Lower leg skin (tissue), 4 donors: ENCODE results near the gene HNRNPU. TPM values are rescaled to one million over a fixed set of nuclear protein-coding genes. Genes with fewer than 3 reads are reported as not detected.

Experiments
- DNase-seq, 2 donors: peaks; one replicate each; pipeline ENCODE4 v3.0.0-alpha.2; 2019; ENCODE audit warnings: low spot score in 2 of 2
- H3K4me3 ChIP-seq: fragments of 200-600 bp; sonication (generic); 2 replicates; pipeline ENCODE4 v1.5.1; 2017; ENCODE audit warnings: mild to moderate bottlenecking, low read depth; ENCODE audit not compliant: poor library complexity, severe bottlenecking
- POLR2A ChIP-seq, 2 donors: fragments of 450-650 bp; IDR thresholded peaks; one replicate each; pipeline ENCODE4 v1.6.1; 2016 to 2017; ENCODE audit warnings: antibody characterized with exemption in 2 of 2, mild to moderate bottlenecking in 1 of 2, moderate library complexity in 1 of 2
- WGBS, 2 donors: methylation state at CpG; one replicate each; pipeline ENCODE4 v1.1.5; 2018; 5-methylcytosine and 5-hydroxymethylcytosine counted together
- intact Hi-C: fragments of 100-400 bp; cut with DNase I; formaldehyde crosslinking; loops from one replicate; pipeline ENCODE4 v1.15.0; 2023; ENCODE audit warnings: low total_unique reads
- total RNA-seq, 4 donors: library from RNA; depleted of rRNA; stranded (reverse); fragments of >200 nt; gene quantifications; one replicate each; pipeline ENCODE4 v1.1.0, GENCODE V29; 2016
- TF ChIP-seq, protein P1 (sequence below), 3 donors: fragments of 450-650 bp; IDR thresholded peaks; one replicate each; pipeline ENCODE4 v1.5.1; 2016; ENCODE audit warnings: antibody characterized with exemption in 3 of 3, mild to moderate bottlenecking in 3 of 3, moderate library complexity in 2 of 3

HNRNPU gene
- total RNA-seq, 4 donors from 2014 or later, result 183 to 262 (median 209) TPM

- TF ChIP-seq POLR2A (IDR thresholded peaks at IDR 0.05), result no peak
- TF ChIP-seq, protein P1, sequence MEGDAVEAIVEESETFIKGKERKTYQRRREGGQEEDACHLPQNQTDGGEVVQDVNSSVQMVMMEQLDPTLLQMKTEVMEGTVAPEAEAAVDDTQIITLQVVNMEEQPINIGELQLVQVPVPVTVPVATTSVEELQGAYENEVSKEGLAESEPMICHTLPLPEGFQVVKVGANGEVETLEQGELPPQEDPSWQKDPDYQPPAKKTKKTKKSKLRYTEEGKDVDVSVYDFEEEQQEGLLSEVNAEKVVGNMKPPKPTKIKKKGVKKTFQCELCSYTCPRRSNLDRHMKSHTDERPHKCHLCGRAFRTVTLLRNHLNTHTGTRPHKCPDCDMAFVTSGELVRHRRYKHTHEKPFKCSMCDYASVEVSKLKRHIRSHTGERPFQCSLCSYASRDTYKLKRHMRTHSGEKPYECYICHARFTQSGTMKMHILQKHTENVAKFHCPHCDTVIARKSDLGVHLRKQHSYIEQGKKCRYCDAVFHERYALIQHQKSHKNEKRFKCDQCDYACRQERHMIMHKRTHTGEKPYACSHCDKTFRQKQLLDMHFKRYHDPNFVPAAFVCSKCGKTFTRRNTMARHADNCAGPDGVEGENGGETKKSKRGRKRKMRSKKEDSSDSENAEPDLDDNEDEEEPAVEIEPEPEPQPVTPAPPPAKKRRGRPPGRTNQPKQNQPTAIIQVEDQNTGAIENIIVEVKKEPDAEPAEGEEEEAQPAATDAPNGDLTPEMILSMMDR (IDR thresholded peaks at IDR 0.05), result no peak
- WGBS, 2 donors, result 51% methylated on average over 15 of the region's 15 CpGs
- no peak overlapping the region for H3K4me3 ChIP-seq
- no peak for DNase-seq
- intact Hi-C loops, result no loop called here
Observed at GRCh38 chr1:244815600-244816099, 48.7 kb downstream of the HNRNPU start.

- H3K4me3 ChIP-seq, result no peak overlapping the region
- intact Hi-C loops, result no loop called here
- WGBS, 2 donors, result 85 to 86% methylated on average over 6 of the region's 6 CpGs
- TF ChIP-seq, protein P1 (IDR thresholded peaks at IDR 0.05), result no peak
- no peak for TF ChIP-seq POLR2A (IDR thresholded peaks at IDR 0.05)
- no peak for DNase-seq
Observed at GRCh38 chr1:244813327-244813726, 51.0 kb downstream of the HNRNPU start.

DNA sequence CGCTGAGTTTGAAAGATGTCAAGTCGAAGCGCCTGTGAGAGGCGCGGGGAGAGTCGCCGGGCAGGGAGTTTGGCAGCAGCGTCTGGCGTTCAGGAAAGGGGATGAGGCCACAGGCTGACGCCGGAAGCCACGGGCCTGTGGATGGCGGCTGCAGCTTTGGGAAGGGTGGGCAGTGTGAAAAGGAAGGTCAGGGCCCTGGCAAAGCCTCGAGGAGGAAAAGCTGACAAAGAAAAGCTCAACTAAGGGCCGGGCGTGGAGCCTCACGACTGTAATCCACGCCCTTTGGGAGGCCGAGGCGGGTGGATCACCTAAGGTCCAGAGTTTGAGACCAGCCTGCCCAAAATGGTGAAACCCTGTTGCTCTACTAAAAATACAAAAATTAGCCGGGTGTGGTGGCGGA lies 54.1 kb downstream of the HNRNPU start:
- intact Hi-C loops, result no loop called here
- TF ChIP-seq POLR2A (IDR thresholded peaks at IDR 0.05), result no peak
- TF ChIP-seq, protein P1 (IDR thresholded peaks at IDR 0.05), result no peak
- WGBS, 2 donors, result 88 to 89% methylated on average over 22 of the region's 22 CpGs
- peak in 1 of 2 donors; percentile 81 for DNase-seq
- no peak overlapping the region for H3K4me3 ChIP-seq

DNA sequence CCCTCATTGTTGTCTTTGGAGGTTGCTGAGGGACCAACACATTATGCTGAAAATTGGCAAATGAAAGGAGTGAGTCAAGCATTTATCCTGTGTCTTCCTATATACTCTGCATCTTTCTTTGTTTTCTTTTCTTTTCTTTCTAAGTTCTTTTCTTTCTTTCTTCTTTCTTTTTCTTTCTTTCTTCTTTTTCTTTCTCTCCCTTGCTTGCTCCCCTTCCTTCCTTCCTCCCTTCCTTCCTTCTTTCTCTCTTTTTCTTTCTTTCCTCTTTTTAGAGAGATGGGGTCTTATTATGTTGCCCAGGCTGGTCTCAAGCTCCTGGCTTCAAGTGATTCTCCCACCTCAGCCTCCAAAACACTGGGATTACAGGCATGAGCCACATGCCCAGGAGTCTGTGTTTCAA lies 57.2 kb downstream of the HNRNPU start:
- intact Hi-C loops, result no loop called here
- H3K4me3 ChIP-seq, result no peak overlapping the region
- no peak for DNase-seq
- no peak for TF ChIP-seq POLR2A (IDR thresholded peaks at IDR 0.05)
- TF ChIP-seq, protein P1 (IDR thresholded peaks at IDR 0.05), result no peak

DNA sequence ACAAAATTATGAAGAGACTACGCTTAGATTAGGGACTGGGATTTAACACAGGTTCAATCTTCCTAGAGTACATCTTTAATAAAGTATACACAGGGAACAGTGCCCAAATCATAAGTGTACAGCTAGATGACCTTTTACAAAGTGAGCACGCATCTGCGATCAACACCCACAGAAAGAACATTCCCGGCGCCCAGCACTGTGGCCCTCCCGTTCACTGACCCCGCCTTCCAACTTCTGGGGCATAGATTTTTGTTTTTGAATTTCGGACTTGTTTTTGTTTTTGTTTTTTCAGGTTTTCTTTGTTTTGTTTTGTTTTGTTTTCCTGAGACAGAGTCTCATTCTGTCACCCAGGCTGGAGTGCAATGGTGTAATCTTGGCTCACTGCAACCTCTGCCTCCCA lies 59.5 kb downstream of the HNRNPU start:
- peak in 1 of 2 donors; percentile 52 for DNase-seq
- WGBS, 2 donors, result 89 to 95% methylated on average over 8 of the region's 8 CpGs

More for the DNA sequence above, 59.5 kb downstream of the HNRNPU start:
- intact Hi-C loops, result no loop called here
- no peak for TF ChIP-seq POLR2A (IDR thresholded peaks at IDR 0.05)
- TF ChIP-seq, protein P1 (IDR thresholded peaks at IDR 0.05), result no peak
- no peak overlapping the region for H3K4me3 ChIP-seq
